H1 (cell line): ENCODE results near the gene NEO1. TPM values are rescaled to one million over a fixed set of nuclear protein-coding genes. Genes with fewer than 3 reads are reported as not detected.

ENCODE experiments used
- CTCF ChIA-PET: fragments of 300-600 bp; sonication (Branson Sonifier 250); formaldehyde crosslinking; loops from one replicate; lab custom pipeline; 2021; ENCODE audit not compliant: partially characterized antibody; lab: Charles Lee
- POLR2A ChIA-PET: fragments of 300-600 bp; sonication (Branson Sonifier 250); formaldehyde crosslinking; loops from one replicate; lab custom pipeline; 2021; ENCODE audit warnings: inconsistent platforms; ENCODE audit not compliant: partially characterized antibody; lab: Charles Lee
- DNase-seq, 2 experiments: peaks; one replicate each; pipeline versions ENCODE4 v3.0.0 to v3.0.0-alpha.2; 2010 to 2022; ENCODE audit warnings: low spot score in 2 of 2, low read depth in 1 of 2, mixed read lengths in 1 of 2
- FAIRE-seq: peaks from 2 replicates; lab custom pipeline; 2011; peaks lifted over from hg19 to GRCh38; lab: Jason Lieb, UNC
- H2AFZ ChIP-seq: 2 replicates; pipeline ENCODE4 v1.8.1; 2012; ENCODE audit warnings: low read length, inconsistent platforms
- H2AK5ac ChIP-seq: 2 replicates; pipeline ENCODE4 v1.6.1; 2013; ENCODE audit warnings: low read depth, low read length
- H2BK120ac ChIP-seq: replicated peaks from 2 replicates; pipeline ENCODE3; 2013; ENCODE audit warnings: low read depth, low read length, inconsistent platforms
- H2BK12ac ChIP-seq: 2 replicates; pipeline ENCODE4 v1.6.1; 2013; ENCODE audit warnings: low read depth, low read length
- H2BK15ac ChIP-seq: 2 replicates; pipeline ENCODE4 v1.6.1; 2013; ENCODE audit warnings: low read length
- H2BK20ac ChIP-seq: 2 replicates; pipeline ENCODE4 v1.6.1; 2013; ENCODE audit warnings: low read length
- H2BK5ac ChIP-seq: 2 replicates; pipeline ENCODE4 v1.6.1; 2013; ENCODE audit warnings: low read depth, low read length
- H3K14ac ChIP-seq: 2 replicates; pipeline ENCODE4 v1.6.1; 2013; ENCODE audit warnings: inconsistent platforms; ENCODE audit not compliant: insufficient read length
- H3K18ac ChIP-seq: 2 replicates; pipeline ENCODE4 v1.6.1; 2013; ENCODE audit warnings: low read length; ENCODE audit errors: extremely low read depth
- H3K23ac ChIP-seq: 2 replicates; pipeline ENCODE4 v1.6.1; 2013; ENCODE audit warnings: inconsistent platforms; ENCODE audit not compliant: insufficient read length
- H3K23me2 ChIP-seq: 2 replicates; pipeline ENCODE4 v1.6.1; 2013; ENCODE audit warnings: low read depth, low read length
- H3K27ac ChIP-seq: 2 replicates; pipeline ENCODE4 v1.6.1; 2011; ENCODE audit warnings: low read depth, low read length, inconsistent platforms
- H3K27me3 ChIP-seq, 4 experiments: replicated peaks in 1 of 4; 1 replicate in 1 of 4; 2 replicates in 3 of 4; pipeline versions ENCODE4 v1.6.1 to v1.8.1; 2011 to 2013; ENCODE audit warnings: low read length in 3 of 4, mild to moderate bottlenecking in 3 of 4, inconsistent platforms in 2 of 4, mixed read lengths in 2 of 4, moderate library complexity in 1 of 4; ENCODE audit not compliant: control insufficient read depth in 3 of 4, insufficient read depth in 3 of 4; ENCODE audit errors: extremely low read depth in 1 of 4
- H3K36me3 ChIP-seq, 4 experiments: 2 replicates each; pipeline versions ENCODE4 v1.6.1 to v1.8.1; 2011 to 2013; ENCODE audit warnings: mild to moderate bottlenecking in 4 of 4, low read length in 3 of 4, moderate library complexity in 2 of 4, control low read depth in 1 of 4, inconsistent platforms in 1 of 4; ENCODE audit not compliant: insufficient read depth in 4 of 4, control insufficient read depth in 2 of 4
- H3K4ac ChIP-seq: replicated peaks from 2 replicates; pipeline ENCODE3; 2013; ENCODE audit warnings: low read length, low read depth, mixed read lengths, inconsistent platforms; ENCODE audit not compliant: insufficient read length
- H3K4me1 ChIP-seq, 4 experiments: replicated peaks in 1 of 4; 1 replicate in 1 of 4; 2 replicates in 3 of 4; pipeline versions ENCODE4 v1.6.1 to v1.8.1; 2011 to 2013; ENCODE audit warnings: low read length in 3 of 4, inconsistent platforms in 2 of 4, mixed read lengths in 1 of 4; ENCODE audit not compliant: insufficient read depth in 4 of 4, control insufficient read depth in 3 of 4
- H3K4me2 ChIP-seq, 2 experiments: 2 replicates each; pipeline versions ENCODE4 v1.6.1 to v1.8.1; 2011 to 2013; ENCODE audit warnings: low read depth in 2 of 2, low read length in 2 of 2, control low read depth in 1 of 2, inconsistent platforms in 1 of 2, mild to moderate bottlenecking in 1 of 2; ENCODE audit not compliant: insufficient read depth in 1 of 2
- H3K4me3 ChIP-seq, 4 experiments: fragments of 200-600, 300-600 bp in 1 of 4; sonication (generic), shearing (Covaris generic), sonication (Bioruptor Twin) in 1 of 4; 2 replicates each; pipeline versions ENCODE4 v1.5.1 to v1.8.1; 2011 to 2016; ENCODE audit warnings: low read length in 4 of 4, low read depth in 3 of 4, control low read depth in 2 of 4, inconsistent platforms in 2 of 4, mild to moderate bottlenecking in 2 of 4, mixed read lengths in 1 of 4, moderate library complexity in 1 of 4; ENCODE audit not compliant: insufficient read depth in 2 of 4; ENCODE audit errors: extremely low read depth in 1 of 4
- H3K56ac ChIP-seq: replicated peaks from 2 replicates; pipeline ENCODE3; 2013; ENCODE audit warnings: low read depth, mild to moderate bottlenecking, mixed read lengths, low read length, inconsistent platforms; ENCODE audit not compliant: insufficient read length
- H3K79me1 ChIP-seq: 2 replicates; pipeline ENCODE4 v1.6.1; 2013; ENCODE audit warnings: low read depth, low read length, control low read depth
- H3K79me2 ChIP-seq, 2 experiments: 2 replicates each; pipeline versions ENCODE4 v1.6.1 to v1.8.1; 2012 to 2013; ENCODE audit warnings: low read length in 2 of 2, mild to moderate bottlenecking in 2 of 2, inconsistent platforms in 1 of 2; ENCODE audit not compliant: insufficient read depth in 2 of 2, control insufficient read depth in 1 of 2
- H3K9ac ChIP-seq, 4 experiments: replicated peaks in 1 of 4; 1 replicate in 1 of 4; 2 replicates in 3 of 4; pipeline versions ENCODE4 v1.6.1 to v1.8.1; 2011 to 2013; ENCODE audit warnings: low read depth in 3 of 4, low read length in 3 of 4, control low read depth in 2 of 4, mild to moderate bottlenecking in 2 of 4, moderate library complexity in 2 of 4, inconsistent platforms in 1 of 4; ENCODE audit errors: extremely low read depth in 1 of 4
- H3K9me3 ChIP-seq, 2 experiments: 2 replicates each; pipeline versions ENCODE4 v1.6.1 to v1.8.1; 2012 to 2013; ENCODE audit warnings: mild to moderate bottlenecking in 2 of 2, moderate library complexity in 2 of 2, control low read depth in 1 of 2, inconsistent platforms in 1 of 2, low read depth in 1 of 2, low read length in 1 of 2, mixed read lengths in 1 of 2; ENCODE audit not compliant: insufficient read depth in 2 of 2
- H4K20me1 ChIP-seq, 2 experiments: replicated peaks in 1 of 2; 2 replicates each; pipeline versions ENCODE3 to v1.8.1; 2011 to 2013; ENCODE audit warnings: inconsistent platforms in 2 of 2, low read length in 2 of 2, mild to moderate bottlenecking in 1 of 2; ENCODE audit not compliant: insufficient read depth in 2 of 2, control insufficient read depth in 1 of 2
- H4K5ac ChIP-seq: 2 replicates; pipeline ENCODE4 v1.6.1; 2013; ENCODE audit warnings: low read length, low read depth, mixed read lengths, inconsistent platforms; ENCODE audit not compliant: insufficient read length
- H4K8ac ChIP-seq: 2 replicates; pipeline ENCODE4 v1.8.0; 2013; ENCODE audit warnings: mild to moderate bottlenecking, moderate library complexity, low read length, inconsistent platforms; ENCODE audit not compliant: insufficient read depth; ENCODE audit errors: extremely low read depth
- H4K91ac ChIP-seq: replicated peaks from 2 replicates; pipeline ENCODE3; 2013; ENCODE audit warnings: low read length, mixed read lengths, inconsistent platforms; ENCODE audit not compliant: insufficient read length
- ATF3 ChIP-seq: IDR thresholded peaks from 2 replicates; pipeline ENCODE4 v1.6.1; 2011; ENCODE audit warnings: low read depth, mild to moderate bottlenecking, low read length; ENCODE audit not compliant: insufficient read depth
- BCL11A ChIP-seq, 2 experiments: IDR thresholded peaks; one replicate each; pipeline ENCODE4 v1.6.1; 2011; ENCODE audit warnings: low read depth in 2 of 2, low read length in 2 of 2, mild to moderate bottlenecking in 2 of 2
- CBX5 ChIP-seq: fragments of 300-800, 300-1000 bp; sonication (generic); IDR thresholded peaks from 2 replicates; pipeline ENCODE4 v1.7.1; 2016; ENCODE audit warnings: antibody characterized with exemption, low read length, low read depth
- CHD1 ChIP-seq: IDR thresholded peaks from 2 replicates; pipeline ENCODE4 v1.6.1; 2012; ENCODE audit warnings: low read depth, low read length, improper control_type of control experiment
- NANOG ChIP-seq: IDR thresholded peaks from 2 replicates; pipeline ENCODE4 v1.6.1; 2011; ENCODE audit warnings: low read length, low read depth, mild to moderate bottlenecking, inconsistent platforms; ENCODE audit not compliant: insufficient read depth, poor library complexity, severe bottlenecking
- RNF2 ChIP-seq: fragments of 200-900, 300-1000 bp; sonication (generic); IDR thresholded peaks from 2 replicates; pipeline ENCODE4 v1.7.1; 2016; ENCODE audit warnings: borderline replicate concordance, low read depth, mild to moderate bottlenecking, antibody characterized with exemption, low read length; ENCODE audit not compliant: poor library complexity, severe bottlenecking; ENCODE audit errors: missing control alignments
- SIN3A ChIP-seq, 2 experiments: IDR thresholded peaks in 1 of 2; conservative IDR thresholded peaks in 1 of 2; 2 replicates each; pipeline ENCODE4 v1.6.1; 2011 to 2012; ENCODE audit warnings: low read length in 2 of 2, improper control_type of control experiment in 1 of 2, low read depth in 1 of 2, mild to moderate bottlenecking in 1 of 2
- SRF ChIP-seq: IDR thresholded peaks from 2 replicates; pipeline ENCODE4 v1.6.1; 2011; ENCODE audit warnings: mild to moderate bottlenecking, low read depth, low read length, moderate library complexity
- SUZ12 ChIP-seq: fragments of 200-600 bp; sonication (generic); IDR thresholded peaks from 2 replicates; pipeline ENCODE4 v1.6.1; 2012; ENCODE audit warnings: mild to moderate bottlenecking, inconsistent platforms, low read length, moderate library complexity, mixed read lengths
- ZNF274 ChIP-seq: IDR thresholded peaks from 2 replicates; pipeline ENCODE4 v1.7.0; 2012; ENCODE audit warnings: low read length, borderline replicate concordance; ENCODE audit errors: extremely low read depth
- WGBS, 2 experiments: shearing (Covaris generic) in 1 of 2; methylation state at CpG; one replicate each; pipeline versions ENCODE4 v1.1.6 to v1.1.7; 2013 to 2015; ENCODE audit warnings: low lambda C conversion rate in 2 of 2, mixed read lengths in 2 of 2, inconsistent platforms in 1 of 2, low coverage in 1 of 2, missing lambda C conversion rate in 1 of 2; ENCODE audit not compliant: insufficient replicate concordance in 2 of 2, insufficient coverage in 1 of 2, insufficient read length in 1 of 2; ENCODE audit errors: extremely low coverage in 1 of 2, missing lambda C conversion rate in 1 of 2; 5-methylcytosine and 5-hydroxymethylcytosine counted together
- polyA plus RNA-seq, 7 experiments: library from polyadenylated mRNA; depleted of rRNA in 3 of 7; stranded (reverse) in 5 of 7; unstranded in 2 of 7; fragments of >200 nt in 5 of 7; fragments of 200-250 nt in 2 of 7; gene quantifications; 1 replicate in 5 of 7; 2 replicates in 1 of 7; 4 replicates in 1 of 7; pipeline versions ENCODE4 v1.2.1 to v1.2.3, GENCODE V29; 2011 to 2013; ENCODE audit warnings: missing spikeins in 2 of 7, mixed read lengths in 2 of 7
- total RNA-seq: library from RNA; stranded (reverse); fragmentation: NEBNext Ultra II Directional; extraction: Animal tissue kit (Norgen Biotek cat#: 25700); gene quantifications from 2 replicates; pipeline ENCODE4 v1.2.1, GENCODE V29; 2021
- TF ChIP-seq, protein P1 (sequence below): IDR thresholded peaks from 2 replicates; pipeline ENCODE4 v1.6.1; 2011; ENCODE audit warnings: low read length, improper control_type of control experiment

Gene NEO1
- total and polyA plus RNA-seq, 2 of the 8 experiments (the other 6 are each of a cell fraction or from before 2014, with no cell fraction given) = 36.0 to 51.0 TPM

DNA sequence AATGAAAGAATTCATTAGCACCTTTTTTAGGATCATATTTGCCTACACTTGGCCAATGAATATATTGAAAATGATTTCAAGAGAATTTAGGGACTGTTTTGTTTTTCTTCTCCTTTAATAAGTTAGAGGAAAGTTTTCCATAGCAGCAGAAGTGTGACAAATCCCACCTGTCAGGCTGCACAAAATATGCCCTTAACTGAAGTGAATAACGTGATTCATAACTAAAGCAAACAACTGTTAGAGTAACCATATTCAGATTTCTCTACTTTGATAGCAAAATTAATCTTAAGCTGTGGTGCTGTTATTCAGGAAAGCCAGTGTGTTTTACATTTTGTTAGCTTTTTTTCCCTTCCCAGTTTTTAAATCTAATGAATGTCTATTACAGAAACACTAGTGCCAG is 195.1 kb downstream of the NEO1 start:
- ChIA-PET CTCF (interaction anchor here (0.6 to 3.8 kb wide), 5 partner anchors 10 to 716 kb away, joined by 3 to 19 read pairs (median 4); no protein-coding TSS in a partner anchor), POLR2A (no interaction called here)
- WGBS, 2 experiments = 87% methylated on average over 1 of the region's 1 CpG; no CpG with 5 or more reads in 1 of the 2 experiments
- Histone ChIP-seq H4K5ac (no peak overlapping the region), H3K9me3 (no peaks in the 10 kb centered on the region), H3K4me3 (no peak overlapping the region), H3K27ac (no peak overlapping the region), H2BK120ac (no peak overlapping the region), H2AFZ (no peak overlapping the region), H3K36me3 (peaks cover 3 to 10% (median 4%) of the 10 kb centered on the region in 4 experiments; a peak in 6 of 8 replicates), H2BK12ac (no peak overlapping the region), H3K79me1 (no peaks in the 10 kb centered on the region), H3K18ac (no peak overlapping the region), H3K79me2 (no peaks in the 10 kb centered on the region), H4K91ac (no peak overlapping the region), H3K4ac (no peak overlapping the region), H3K9ac (no peak overlapping the region), H3K4me1 (no peaks in the 10 kb centered on the region), H4K8ac (no peak overlapping the region), H2AK5ac (no peak overlapping the region), H4K20me1 (peaks cover 0 to 5% of the 10 kb centered on the region in 2 experiments), H3K23me2 (no peaks in the 10 kb centered on the region), H2BK20ac (no peak overlapping the region), H2BK15ac (no peak overlapping the region), H3K4me2 (no peak overlapping the region), H3K14ac (no peak overlapping the region), H2BK5ac (no peak overlapping the region), H3K27me3 (no peaks in the 10 kb centered on the region), H3K23ac (no peak overlapping the region), H3K56ac (no peak overlapping the region)
- FAIRE-seq (no peak), DNase-seq (no peak)
- TF ChIP-seq SUZ12 = no peak
- no peak for TF ChIP-seq SIN3A (conservative IDR thresholded peaks at IDR 0.05 in 1 of 2, IDR thresholded peaks at IDR 0.05 in 1 of 2; ENCODE audit: low read depth in 1 of 2, low read length in 2 of 2)
- TF ChIP-seq CBX5 = no peak
- no peak for TF ChIP-seq ZNF274
- no peak for TF ChIP-seq SRF
- TF ChIP-seq ATF3 = no peak
- no peak for TF ChIP-seq CHD1
- TF ChIP-seq BCL11A (IDR thresholded peaks at IDR 0.05; ENCODE audit: low read depth in 2 of 2, low read length in 2 of 2) = no peak
- TF ChIP-seq NANOG = no peak
- no peak for TF ChIP-seq RNF2
- TF ChIP-seq, protein P1, sequence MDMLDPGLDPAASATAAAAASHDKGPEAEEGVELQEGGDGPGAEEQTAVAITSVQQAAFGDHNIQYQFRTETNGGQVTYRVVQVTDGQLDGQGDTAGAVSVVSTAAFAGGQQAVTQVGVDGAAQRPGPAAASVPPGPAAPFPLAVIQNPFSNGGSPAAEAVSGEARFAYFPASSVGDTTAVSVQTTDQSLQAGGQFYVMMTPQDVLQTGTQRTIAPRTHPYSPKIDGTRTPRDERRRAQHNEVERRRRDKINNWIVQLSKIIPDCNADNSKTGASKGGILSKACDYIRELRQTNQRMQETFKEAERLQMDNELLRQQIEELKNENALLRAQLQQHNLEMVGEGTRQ = no peak
